Activated naive CD8-positive, alpha-beta T cell (primary cell): ENCODE data around the gene APBB2.
"Not testable (repeated sequence)": the region's sequence is repeated elsewhere in the genome, so short reads cannot be mapped to it uniquely, and the experiment has no call there.

Source experiments
- H3K27ac Mint-ChIP-seq: one replicate; pipeline ENCODE4 v1.8.0; 2021; ENCODE audit warnings: mixed read lengths
- H3K27me3 Mint-ChIP-seq: one replicate; pipeline ENCODE4 v1.8.0; 2021; ENCODE audit warnings: mixed read lengths
- H3K36me3 Mint-ChIP-seq: one replicate; pipeline ENCODE4 v1.8.0; 2021; ENCODE audit warnings: mixed read lengths
- H3K4me1 Mint-ChIP-seq: one replicate; pipeline ENCODE4 v1.8.0; 2021; ENCODE audit warnings: low read depth, mixed read lengths
- H3K4me3 Mint-ChIP-seq: one replicate; pipeline ENCODE4 v1.8.0; 2021; ENCODE audit warnings: mild to moderate bottlenecking, mixed read lengths
- H3K9me3 Mint-ChIP-seq: one replicate; pipeline ENCODE4 v1.8.0; 2021; ENCODE audit warnings: low read depth, mixed read lengths

APBB2 gene

DNA sequence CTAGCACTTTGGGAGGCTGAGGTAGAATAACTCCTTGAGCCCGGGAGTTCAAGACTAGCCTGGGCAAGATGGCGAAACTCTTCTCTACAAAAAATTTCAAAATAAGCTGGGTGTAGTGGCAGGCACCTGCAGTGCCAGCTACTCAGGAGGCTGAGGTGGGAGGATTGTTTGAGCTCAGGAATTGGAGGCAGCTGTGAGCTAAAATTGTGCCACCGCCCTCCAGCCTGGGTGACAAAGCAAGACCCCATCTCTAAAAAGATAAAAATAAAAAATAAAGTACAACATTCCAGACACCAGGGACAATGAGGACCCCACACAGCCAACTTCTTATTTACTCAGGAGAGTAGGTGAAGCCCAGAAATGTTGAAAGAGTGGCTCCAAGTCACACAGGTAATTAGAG lies 53.0 kb downstream of the APBB2 start:
- Mint-ChIP-seq H3K9me3 (no peaks in the 10 kb centered on the region), H3K27ac (no peak overlapping the region), H3K4me3 (no peak overlapping the region), H3K4me1 (no peaks in the 10 kb centered on the region), H3K27me3 (peaks cover 10% of the 10 kb centered on the region), H3K36me3 (no peaks in the 10 kb centered on the region)

DNA sequence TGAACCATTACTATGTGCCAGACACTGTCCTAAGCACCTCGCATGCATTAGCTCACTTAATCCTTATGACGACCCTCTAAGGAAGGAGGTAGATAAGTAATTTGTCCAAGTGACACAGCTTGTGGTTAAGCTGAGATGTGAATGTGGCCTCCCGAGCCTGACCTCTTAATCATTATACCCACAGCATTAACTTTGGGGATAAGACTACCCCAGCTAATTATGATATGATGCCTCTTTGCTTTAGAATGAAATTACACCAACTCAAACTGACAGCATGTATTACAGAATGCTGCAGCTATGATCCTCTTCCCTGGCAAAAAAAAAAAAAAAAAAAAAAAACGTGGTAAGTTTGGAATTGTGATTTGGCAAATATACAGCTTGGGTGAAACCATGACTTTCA lies 53.5 kb downstream of the APBB2 start:
- H3K36me3 Mint-ChIP-seq = no peaks in the 10 kb centered on the region
- H3K4me3 Mint-ChIP-seq = no peak overlapping the region
- H3K9me3 Mint-ChIP-seq = no peaks in the 10 kb centered on the region
- H3K27ac Mint-ChIP-seq = no peak overlapping the region
- peaks cover 10% of the 10 kb centered on the region for H3K27me3 Mint-ChIP-seq
- H3K4me1 Mint-ChIP-seq = no peaks in the 10 kb centered on the region

DNA sequence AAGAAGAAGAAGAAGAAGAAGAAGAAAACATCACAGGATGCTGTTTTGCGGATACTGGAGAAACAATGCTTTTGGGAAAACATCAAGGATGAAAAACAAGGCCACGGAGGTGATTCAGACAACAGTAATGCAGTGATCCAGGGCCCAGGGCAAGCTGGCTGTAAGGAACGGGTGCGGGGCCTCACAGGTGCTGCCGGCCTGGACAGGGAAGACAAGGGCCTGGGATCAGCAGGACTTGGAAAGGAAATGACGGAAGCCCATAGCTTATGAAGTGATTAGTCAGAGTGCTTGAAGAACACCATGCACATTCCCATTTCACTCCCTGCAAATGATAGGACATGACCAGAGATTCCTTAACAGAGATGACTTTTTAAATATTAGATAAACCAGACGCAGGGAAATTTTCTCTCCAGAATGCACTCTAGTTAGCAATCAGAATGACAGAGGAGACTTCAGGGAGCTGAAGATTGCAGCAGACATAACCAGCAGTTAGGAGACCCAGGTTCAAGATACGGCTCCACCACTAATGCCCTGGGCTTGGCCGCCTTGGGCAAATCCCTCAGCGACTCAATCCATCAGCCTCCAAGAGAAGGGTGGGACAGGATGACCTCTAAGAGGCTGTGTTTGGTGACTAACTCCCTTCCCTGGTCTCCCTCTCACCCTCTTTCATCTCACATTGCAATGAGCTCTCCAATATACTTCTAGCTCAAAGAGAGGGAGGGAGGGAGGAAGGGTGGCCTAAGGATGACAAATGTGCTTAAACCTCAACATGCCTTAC lies 54.1 kb downstream of the APBB2 start:
- Mint-ChIP-seq H3K4me1 (no peaks in the 10 kb centered on the region), H3K9me3 (no peaks in the 10 kb centered on the region), H3K36me3 (no peaks in the 10 kb centered on the region), H3K27me3 (peaks cover 7% of the 10 kb centered on the region), H3K27ac (no peak overlapping the region), H3K4me3 (no peak overlapping the region)

DNA sequence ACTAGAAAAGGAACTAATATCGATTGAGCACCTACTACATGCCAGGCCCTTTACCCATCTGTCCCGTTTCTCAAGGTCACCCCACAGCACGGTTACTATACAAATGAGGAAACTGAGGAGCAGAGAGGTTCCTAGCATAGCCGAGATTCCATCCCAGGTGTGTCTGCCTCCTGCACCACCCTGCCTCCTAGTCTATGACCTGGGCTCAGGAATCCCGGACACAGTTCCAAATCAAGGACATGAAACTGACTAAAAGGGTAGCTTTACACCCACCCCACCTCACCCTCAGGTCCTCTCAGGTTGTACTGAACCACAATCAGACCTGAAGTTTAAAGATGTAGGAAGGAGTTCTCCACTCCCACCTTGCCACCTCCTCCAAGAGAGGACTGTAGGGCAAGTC lies 55.6 kb downstream of the APBB2 start:
- Mint-ChIP-seq H3K9me3 (no peaks in the 10 kb centered on the region), H3K4me1 (no peaks in the 10 kb centered on the region), H3K27ac (no peak overlapping the region)

DNA sequence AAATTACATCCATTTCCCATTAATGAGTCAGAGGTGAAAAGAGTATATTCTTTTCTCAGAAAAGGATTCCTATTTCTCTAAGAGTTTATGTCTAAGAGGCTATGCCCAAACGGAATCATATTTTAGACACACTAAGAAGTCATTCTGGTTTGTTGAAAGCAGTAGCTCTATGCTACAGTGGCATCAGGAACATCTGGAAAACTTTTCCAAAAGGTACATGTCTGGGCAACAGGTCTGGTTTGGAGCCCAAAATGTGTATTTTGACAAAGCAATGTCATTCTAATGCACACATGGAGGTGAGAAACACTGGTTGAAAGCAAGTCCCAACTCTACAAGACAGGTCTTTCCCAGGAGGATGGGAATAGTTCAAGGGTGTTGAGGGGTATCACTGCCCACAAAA lies 56.1 kb downstream of the APBB2 start:
- Mint-ChIP-seq H3K27ac (no peak overlapping the region), H3K4me3 (no peak overlapping the region), H3K9me3 (no peaks in the 10 kb centered on the region), H3K27me3 (peaks cover 9% of the 10 kb centered on the region), H3K36me3 (no peaks in the 10 kb centered on the region), H3K4me1 (no peaks in the 10 kb centered on the region)

More for the DNA sequence above, 55.6 kb downstream of the APBB2 start:
- Mint-ChIP-seq H3K36me3 (no peaks in the 10 kb centered on the region), H3K27me3 (peaks cover 9% of the 10 kb centered on the region), H3K4me3 (no peak overlapping the region)

DNA sequence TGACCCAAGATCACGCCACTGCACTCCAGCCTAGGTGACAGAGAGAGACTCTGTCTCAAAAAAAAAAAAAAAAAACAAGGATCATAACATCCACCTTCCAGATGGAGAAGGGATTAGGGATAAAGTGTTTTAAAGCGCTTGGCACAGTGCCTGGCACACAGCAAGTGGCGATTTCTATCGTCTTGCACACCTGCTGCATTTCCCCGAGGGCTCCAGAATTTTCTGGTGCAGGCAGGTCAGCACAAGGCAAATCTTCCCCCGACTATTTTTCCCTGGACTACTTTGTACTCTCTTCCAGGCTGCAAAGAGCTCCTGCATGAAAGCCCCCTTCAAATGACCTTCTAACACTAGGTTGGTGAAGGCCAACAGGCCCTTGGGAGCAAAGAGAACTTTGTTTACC lies 57.3 kb downstream of the APBB2 start:
- Mint-ChIP-seq H3K4me1 (no peaks in the 10 kb centered on the region), H3K4me3 (no peak overlapping the region), H3K36me3 (no peaks in the 10 kb centered on the region), H3K27me3 (peaks cover 8% of the 10 kb centered on the region), H3K9me3 (no peaks in the 10 kb centered on the region), H3K27ac (no peak overlapping the region)

DNA sequence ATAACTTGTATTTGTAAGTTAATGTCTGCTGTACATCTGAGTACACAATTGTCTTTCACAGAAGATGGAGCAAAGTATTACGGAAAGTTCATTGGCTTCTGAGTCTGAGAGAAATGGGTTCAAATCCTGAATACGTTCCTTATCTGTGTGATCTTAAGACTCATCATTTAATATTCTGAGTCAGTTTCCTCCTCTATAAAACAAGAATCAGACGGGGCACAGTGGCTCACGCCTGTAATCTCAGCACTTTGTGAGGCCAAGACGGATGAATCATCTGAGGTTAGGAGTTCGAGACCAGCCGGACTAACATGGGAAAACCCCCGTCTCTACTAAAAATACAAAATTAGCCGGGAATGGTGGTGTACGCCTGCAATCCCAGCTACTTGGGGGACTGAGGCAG lies 57.8 kb downstream of the APBB2 start:
- Mint-ChIP-seq H3K36me3 (no peaks in the 10 kb centered on the region), H3K4me1 (no peaks in the 10 kb centered on the region), H3K27ac (no peak overlapping the region), H3K27me3 (peaks cover 8% of the 10 kb centered on the region), H3K4me3 (no peak overlapping the region), H3K9me3 (no peaks in the 10 kb centered on the region)

DNA sequence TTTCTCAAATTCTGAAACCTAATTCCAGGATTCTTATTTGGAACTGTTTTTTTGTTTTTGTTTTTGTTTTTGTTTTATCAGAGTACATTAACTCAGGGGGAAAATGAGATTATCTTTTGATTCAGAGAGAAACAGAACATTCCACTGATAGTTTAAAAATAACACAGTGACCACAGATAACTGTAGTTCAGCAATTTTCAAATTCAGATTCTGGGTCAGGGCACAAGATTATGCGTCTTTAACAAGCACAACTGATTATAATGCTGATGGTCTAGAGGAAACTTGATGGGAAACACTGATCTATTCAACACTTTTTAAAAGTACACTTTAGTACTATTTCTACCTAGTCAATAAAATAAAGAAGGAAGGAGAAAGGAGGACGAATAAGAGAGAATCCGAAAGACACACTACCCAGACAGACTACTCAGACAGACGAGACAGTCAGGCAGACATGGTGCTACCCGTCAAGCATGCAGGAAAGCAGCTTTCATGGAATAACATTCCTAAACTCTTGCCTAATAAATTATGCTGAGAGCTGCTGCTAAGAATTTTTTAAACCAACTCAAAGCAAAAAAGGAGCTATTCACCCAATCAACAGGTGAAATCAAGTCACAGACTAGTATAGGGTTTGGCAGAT lies 59.0 kb downstream of the APBB2 start:
- no peak overlapping the region for H3K4me3 Mint-ChIP-seq
- H3K27ac Mint-ChIP-seq = no peak overlapping the region
- H3K36me3 Mint-ChIP-seq = no peaks in the 10 kb centered on the region
- H3K4me1 Mint-ChIP-seq = no peaks in the 10 kb centered on the region
- H3K27me3 Mint-ChIP-seq = peaks cover 8% of the 10 kb centered on the region
- no peaks in the 10 kb centered on the region for H3K9me3 Mint-ChIP-seq

DNA sequence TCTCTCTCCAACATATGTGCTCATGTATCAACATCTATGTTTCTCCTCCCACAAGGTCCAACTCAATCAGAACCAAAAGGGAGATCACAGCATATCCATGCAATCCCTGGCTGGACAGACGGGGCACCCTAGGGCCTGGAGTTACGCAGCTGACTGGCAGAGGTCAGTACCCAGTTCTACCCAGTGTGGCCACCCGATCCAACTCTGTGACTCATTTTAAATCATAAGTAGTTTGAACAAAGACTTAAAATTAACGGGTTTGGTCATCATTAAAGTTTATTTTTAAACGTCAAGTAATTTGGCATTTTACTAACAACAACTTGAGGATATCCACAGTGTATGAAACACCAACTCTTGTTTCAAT lies 59.5 kb downstream of the APBB2 start:
- H3K9me3 Mint-ChIP-seq = no peaks in the 10 kb centered on the region
- H3K4me3 Mint-ChIP-seq = no peak overlapping the region
- no peaks in the 10 kb centered on the region for H3K4me1 Mint-ChIP-seq
- peaks cover 8% of the 10 kb centered on the region for H3K27me3 Mint-ChIP-seq
- no peak overlapping the region for H3K27ac Mint-ChIP-seq
- no peaks in the 10 kb centered on the region for H3K36me3 Mint-ChIP-seq

DNA sequence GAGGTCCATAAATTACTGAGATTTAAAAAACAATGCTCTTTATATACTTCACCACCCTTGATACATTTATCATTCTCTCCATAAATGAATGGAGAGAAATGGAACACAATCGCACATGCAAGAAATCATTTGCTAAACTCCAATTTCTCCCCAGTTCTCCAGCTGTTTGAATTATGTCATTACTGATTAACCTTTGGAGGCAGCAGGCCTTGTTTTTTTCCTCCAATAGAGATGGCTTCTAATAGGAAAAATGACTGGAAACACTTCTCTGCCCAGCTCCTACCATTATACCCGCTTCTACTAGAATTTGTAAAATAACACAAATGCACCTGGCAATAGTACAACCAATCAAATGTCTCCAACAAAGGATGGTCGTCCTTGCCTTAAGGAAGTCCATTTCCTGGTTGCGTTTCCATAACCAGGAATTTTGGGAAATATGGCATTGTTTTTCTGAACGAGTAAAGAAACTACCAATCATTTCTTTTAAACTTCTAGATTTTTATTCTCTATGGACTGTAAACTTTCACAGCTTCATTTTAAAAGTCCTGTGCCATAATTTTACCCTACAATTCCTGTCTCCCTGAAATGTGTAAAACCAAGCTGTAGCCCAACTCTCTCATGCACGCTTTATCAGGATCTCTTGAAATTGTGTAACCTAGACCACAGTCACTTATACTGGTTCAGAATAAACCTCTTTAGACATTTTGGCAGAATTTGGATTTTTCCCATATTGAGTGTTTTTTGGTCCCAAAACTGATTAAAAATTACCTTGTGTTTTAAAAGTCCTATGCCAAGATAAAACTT lies 60.1 kb downstream of the APBB2 start:
- H3K27me3 Mint-ChIP-seq = peaks cover 6% of the 10 kb centered on the region
- H3K4me1 Mint-ChIP-seq = no peaks in the 10 kb centered on the region
- H3K36me3 Mint-ChIP-seq = no peaks in the 10 kb centered on the region
- no peak overlapping the region for H3K4me3 Mint-ChIP-seq
- no peak overlapping the region for H3K27ac Mint-ChIP-seq
- no peaks in the 10 kb centered on the region for H3K9me3 Mint-ChIP-seq

DNA sequence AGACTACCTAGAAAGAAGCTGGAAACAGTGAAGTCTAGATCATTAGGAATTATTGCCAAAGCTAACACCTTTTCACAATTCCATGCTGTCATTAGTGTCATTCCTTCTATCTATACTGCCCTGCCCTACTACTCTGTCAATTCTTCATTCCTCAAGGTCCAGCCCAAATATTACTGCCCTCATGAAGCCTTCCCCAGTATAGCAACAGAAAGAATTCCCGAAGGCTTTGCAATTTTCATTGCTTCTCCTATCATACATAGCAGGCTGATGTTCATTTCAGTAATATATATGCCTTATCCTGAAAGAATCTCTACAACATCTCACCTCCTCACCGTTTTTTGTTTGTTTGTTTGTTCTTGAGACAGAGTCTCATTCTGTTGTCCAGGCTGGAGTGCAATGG lies 63.9 kb downstream of the APBB2 start:
- Mint-ChIP-seq H3K9me3 (no peaks in the 10 kb centered on the region), H3K4me1 (no peaks in the 10 kb centered on the region), H3K27ac (no peak overlapping the region), H3K36me3 (no peaks in the 10 kb centered on the region), H3K4me3 (no peak overlapping the region), H3K27me3 (peaks cover 2% of the 10 kb centered on the region)

DNA sequence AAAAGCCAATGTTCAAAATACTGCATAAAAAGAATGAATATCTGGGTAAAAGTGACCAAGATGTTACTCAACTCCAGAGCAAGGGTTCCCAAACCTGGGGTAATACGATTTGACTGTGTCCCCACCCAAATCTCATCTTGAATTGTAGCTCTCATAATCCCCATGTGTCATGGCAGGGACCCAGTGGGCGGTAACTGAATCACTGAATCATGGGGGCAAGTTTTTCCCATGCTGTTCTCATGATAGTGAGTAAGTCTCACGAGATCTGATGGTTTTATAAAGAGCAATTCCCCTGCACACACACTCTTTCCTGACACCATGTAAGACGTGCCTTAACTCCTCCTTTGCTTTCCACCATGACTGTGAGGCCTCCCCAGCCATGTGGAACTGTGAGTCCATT lies 64.8 kb downstream of the APBB2 start:
- H3K4me3 Mint-ChIP-seq, H3K4me1 Mint-ChIP-seq, H3K27me3 Mint-ChIP-seq, H3K36me3 Mint-ChIP-seq, H3K9me3 Mint-ChIP-seq, H3K27ac Mint-ChIP-seq: not testable (repeated sequence)

DNA sequence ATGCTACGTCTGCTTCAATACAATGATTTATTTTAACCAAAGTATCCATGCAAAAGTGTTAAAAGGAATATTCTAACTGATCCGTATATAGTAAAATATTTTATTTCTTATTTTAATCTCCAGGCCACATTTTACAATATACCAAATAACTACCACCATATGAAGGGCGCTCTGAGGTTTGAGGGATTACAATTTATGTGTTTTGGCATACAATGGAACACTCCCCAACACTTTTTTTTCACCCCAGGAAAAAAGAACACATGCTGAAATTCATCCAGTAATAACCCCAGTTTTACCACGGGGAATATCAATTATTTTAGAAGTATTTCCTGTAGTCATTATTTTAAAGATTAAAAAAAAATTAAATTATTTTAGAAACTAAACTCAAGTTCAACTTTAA lies 65.4 kb downstream of the APBB2 start:
- Mint-ChIP-seq H3K9me3 (no peaks in the 10 kb centered on the region), H3K4me1 (no peaks in the 10 kb centered on the region), H3K36me3 (no peaks in the 10 kb centered on the region), H3K4me3 (no peak overlapping the region), H3K27me3 (peaks cover under 1% of the 10 kb centered on the region), H3K27ac (no peak overlapping the region)

DNA sequence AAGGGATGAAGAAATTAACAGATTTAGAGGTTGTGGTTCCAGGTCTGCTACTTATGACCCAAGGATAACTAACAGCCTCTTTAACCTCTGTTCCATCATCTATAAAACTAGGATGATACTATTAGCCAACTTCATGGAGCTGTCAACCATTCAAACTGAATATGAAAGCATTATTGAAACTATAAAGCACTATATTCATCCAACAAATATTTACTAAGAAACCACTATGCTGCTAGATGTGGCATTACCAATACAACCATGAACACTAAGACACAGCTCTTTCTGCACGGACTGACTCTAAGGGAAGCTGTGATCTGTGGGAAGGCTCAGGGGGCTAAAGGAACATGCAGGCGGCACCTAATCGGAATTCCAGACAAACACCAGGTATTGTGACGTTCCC lies 66.0 kb downstream of the APBB2 start:
- H3K27me3 Mint-ChIP-seq = no peaks in the 10 kb centered on the region
- H3K4me3 Mint-ChIP-seq = no peak overlapping the region
- H3K36me3 Mint-ChIP-seq = no peaks in the 10 kb centered on the region
- no peaks in the 10 kb centered on the region for H3K9me3 Mint-ChIP-seq
- no peaks in the 10 kb centered on the region for H3K4me1 Mint-ChIP-seq
- H3K27ac Mint-ChIP-seq = no peak overlapping the region

DNA sequence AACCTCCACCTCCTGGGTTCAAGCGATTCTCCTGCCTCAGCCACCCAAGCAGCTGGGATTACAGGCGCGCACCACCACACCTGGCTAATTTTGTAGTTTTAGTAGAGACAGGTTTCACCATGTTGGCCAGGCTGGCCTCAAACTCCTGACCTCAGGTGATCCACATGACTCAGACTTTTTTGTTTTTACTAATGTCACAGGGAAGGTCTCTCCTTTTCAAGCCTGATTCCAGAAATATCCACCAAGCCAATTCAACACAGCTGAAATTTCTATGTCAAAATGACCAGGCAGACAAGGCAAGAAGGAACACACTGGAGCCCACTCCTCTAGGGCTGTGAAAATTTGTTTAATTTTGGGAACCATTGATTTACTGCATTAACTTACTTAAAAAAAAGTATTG lies 66.8 kb downstream of the APBB2 start:
- not testable (repeated sequence) for H3K27me3 Mint-ChIP-seq, H3K4me3 Mint-ChIP-seq, H3K36me3 Mint-ChIP-seq, H3K27ac Mint-ChIP-seq, H3K4me1 Mint-ChIP-seq, H3K9me3 Mint-ChIP-seq
